HG03520 (cell line): ENCODE measurements around the gene RNF146.
"Not testable (repeated sequence)": the region's sequence is repeated elsewhere in the genome, so short reads cannot be mapped to it uniquely, and the experiment has no call there.

ENCODE experiments used
- ATAC-seq: cut with Tn5 transposase; IDR thresholded peaks from one replicate; pipeline ENCODE4 v1.9.1; 2021; ENCODE audit warnings: mild to moderate bottlenecking, moderate library complexity; ENCODE audit not compliant: unreplicated experiment

The RNF146 gene

GRCh38 chr6:127266178-127266891, at the start of gene RNF146:
Gene RNF146, plus strand, starts transcription at chr6:127266864. Its CDS starts 13,475 bp downstream, at chr6:127280339.
- ATAC-seq: peak; percentile 77

GRCh38 chr6:127219869-127220268, 46.8 kb upstream of the RNF146 start:
- ATAC-seq: no peak

GRCh38 chr6:127221201-127221600, 45.5 kb upstream of the RNF146 start:
- ATAC-seq: no peak

GRCh38 chr6:127222418-127222817, 44.2 kb upstream of the RNF146 start:
- no peak for ATAC-seq

GRCh38 chr6:127225497-127225896, 41.2 kb upstream of the RNF146 start:
- ATAC-seq: no peak

- ATAC-seq: not testable (repeated sequence)
These were observed 32.8 kb upstream of the RNF146 start for GRCh38 chr6:127233819-127234218.

GRCh38 chr6:127243501-127243900, 23.2 kb upstream of the RNF146 start:
- ATAC-seq: no peak

GRCh38 chr6:127247114-127248096, 19.3 kb upstream of the RNF146 start:
- no peak for ATAC-seq

GRCh38 chr6:127249621-127250020, 17.0 kb upstream of the RNF146 start:
- no peak for ATAC-seq

- no peak for ATAC-seq
These were observed 11.4 kb upstream of the RNF146 start for GRCh38 chr6:127255286-127255685.

GRCh38 chr6:127262896-127263295, 3.8 kb upstream of the RNF146 start:
- no peak for ATAC-seq

GRCh38 chr6:127263481-127263880, 3.2 kb upstream of the RNF146 start:
- ATAC-seq: no peak

- peak; percentile 65 for ATAC-seq
These were observed 405 bp downstream of the RNF146 start for GRCh38 chr6:127266892-127267645.

GRCh38 chr6:127267646-127268625, 1.3 kb downstream of the RNF146 start:
- peak; percentile 3 for ATAC-seq

- ATAC-seq: no peak
These were observed 5.9 kb downstream of the RNF146 start for GRCh38 chr6:127272576-127272975.

GRCh38 chr6:127273499-127273898, 6.8 kb downstream of the RNF146 start:
- ATAC-seq: no peak

GRCh38 chr6:127276331-127276730, 9.7 kb downstream of the RNF146 start:
- no peak for ATAC-seq

- ATAC-seq: no peak
These were observed 11.5 kb downstream of the RNF146 start for GRCh38 chr6:127277878-127278843.

- no peak for ATAC-seq
These were observed 13.2 kb downstream of the RNF146 start for GRCh38 chr6:127279815-127280214.
